ENCODE data around the gene SMIM8.

- TF ChIP-seq CTCF (IDR thresholded peaks at IDR 0.05) (no peak), POLR2A (IDR thresholded peaks at IDR 0.05) (no peak)
Observed at GRCh38 chr6:87279196-87279595, 43.2 kb upstream of the SMIM8 start.

Measured in body of pancreas (tissue), 4 donors.